HK-2 (cell line): ENCODE data around the gene SCG3.
A peak's percentile ranks its signal among the peaks of the same experiment; 100 is the strongest.
"Not testable (repeated sequence)": the region's sequence is repeated elsewhere in the genome, so short reads cannot be mapped to it uniquely, and the experiment has no call there.

Experiments used
- DNase-seq: peaks from one replicate; pipeline ENCODE4 v3.0.0-alpha.2; 2018; ENCODE audit not compliant: unreplicated experiment

Gene SCG3

GRCh38 chr15:51681303-51681963 is at the start of gene SCG3:
Gene SCG3, plus strand, starts transcription at chr15:51681503. Its CDS starts 253 bp downstream, at chr15:51681756.
- peak; percentile 60 for DNase-seq

DNA sequence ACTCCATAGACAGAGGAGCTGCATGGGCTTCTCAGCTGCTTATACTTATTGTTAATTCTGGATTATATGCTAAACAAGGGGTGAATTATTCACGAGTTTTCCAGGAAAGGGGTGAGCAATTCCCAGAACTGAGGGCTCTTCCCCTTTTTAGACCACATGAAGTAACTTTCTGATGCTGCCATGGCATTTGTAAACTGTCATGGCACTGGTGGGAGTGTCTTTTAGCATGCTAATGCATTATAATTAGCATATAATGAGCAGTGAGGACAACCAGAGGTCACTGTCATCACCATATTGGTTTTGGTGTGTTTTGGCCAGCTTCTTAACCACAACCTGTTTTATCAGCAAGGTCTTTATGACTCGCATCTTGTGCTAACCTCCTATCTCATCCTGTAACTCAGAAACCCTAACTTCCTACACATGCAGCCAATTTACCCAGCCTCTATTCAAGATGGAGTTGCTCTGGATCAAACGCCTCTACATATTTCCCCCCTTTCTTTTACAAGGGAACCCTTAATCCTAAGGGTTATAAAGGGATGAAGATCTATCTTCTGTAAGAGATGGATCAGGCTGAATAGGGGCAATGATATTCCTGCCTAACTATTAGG is 46.6 kb upstream of the SCG3 start:
- DNase-seq: no peak

DNA sequence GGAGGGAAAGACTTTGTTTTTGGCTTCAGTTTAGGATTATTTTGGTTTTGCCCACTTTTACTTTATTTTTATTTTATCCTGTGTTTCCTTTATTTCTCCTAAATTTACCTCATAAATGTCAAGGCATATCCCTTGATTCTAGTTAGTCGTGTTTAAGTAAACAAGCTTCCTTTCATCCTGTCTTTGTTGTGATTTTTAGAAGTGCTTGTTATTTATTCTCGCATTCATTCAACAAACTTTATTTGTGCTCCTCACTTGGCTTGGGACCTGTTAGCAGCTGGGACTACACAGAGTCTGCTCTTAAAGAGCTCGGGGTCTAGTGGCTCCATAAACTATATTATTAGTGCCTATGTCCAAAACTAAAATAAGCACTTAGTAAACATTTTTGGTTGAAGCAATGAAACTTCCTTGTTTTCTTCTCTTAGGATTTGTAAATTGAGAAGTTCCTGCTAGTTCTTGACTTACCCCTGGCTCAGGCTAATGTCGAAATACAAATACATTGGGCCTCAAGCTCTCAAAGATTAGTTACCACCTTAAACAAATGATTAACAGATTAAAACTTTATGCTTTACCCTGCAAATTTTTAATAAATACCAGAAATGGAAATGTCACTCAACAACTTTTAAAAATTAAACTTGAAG is 39.7 kb upstream of the SCG3 start:
- no peak for DNase-seq

DNA sequence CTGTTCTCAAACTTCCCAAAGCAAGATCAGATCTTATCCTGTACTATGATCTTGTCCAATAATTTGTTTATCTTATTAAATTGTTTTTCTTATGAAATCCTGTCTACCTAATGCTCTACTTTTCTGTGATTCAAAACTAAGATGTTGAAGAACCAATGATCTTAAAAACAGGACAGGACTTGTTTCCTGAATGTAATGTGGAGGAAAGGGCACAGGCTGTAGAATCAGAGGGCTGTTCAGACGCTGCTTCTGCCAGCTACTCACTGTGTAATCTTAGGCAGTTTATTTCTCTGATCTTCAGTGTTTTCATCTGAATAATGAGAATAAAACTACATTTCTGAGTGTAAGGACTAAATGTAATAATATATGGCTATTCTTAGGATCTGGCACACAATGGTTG is 38.6 kb upstream of the SCG3 start:
- no peak for DNase-seq

DNA sequence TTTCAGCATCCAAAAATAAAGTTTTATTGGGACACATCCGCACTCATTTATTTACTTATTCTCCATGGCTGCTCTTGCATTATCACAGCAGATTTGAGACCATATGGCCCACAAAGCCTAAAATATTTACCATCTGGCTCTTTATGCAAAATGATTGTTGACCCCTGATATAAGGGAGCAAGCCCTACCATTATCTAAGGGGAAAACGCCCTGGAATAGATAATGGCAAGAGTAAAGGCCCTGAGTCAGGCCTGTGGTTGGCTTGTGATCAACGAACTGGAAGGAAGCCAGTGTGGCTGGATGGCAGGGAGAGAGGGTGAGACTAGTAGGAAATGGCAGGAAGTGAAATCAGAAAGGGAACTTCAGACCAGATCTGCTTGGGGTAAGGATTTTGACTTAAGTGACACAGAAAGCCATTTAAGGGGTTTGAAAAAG is 34.2 kb upstream of the SCG3 start:
- DNase-seq: peak; percentile 44

GRCh38 chr15:51648101-51648500 is 33.2 kb upstream of the SCG3 start:
- DNase-seq: not testable (repeated sequence)

DNA sequence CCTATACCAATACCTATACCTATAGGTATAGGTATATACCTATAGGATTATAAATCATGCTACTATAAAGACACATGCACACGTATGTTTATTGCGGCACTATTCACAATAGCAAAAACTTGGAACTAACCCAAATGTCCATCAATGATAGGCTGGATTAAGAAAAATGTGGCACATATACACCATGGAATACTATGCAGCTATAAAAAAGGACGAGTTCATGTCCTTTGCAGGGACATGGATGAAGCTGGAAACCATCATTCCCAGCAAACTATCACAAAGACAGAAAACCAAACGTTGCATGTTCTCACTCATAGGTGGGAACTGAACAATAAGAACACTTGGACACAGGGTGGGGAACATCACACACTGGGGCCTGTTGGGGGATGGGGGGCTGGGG is 32.7 kb upstream of the SCG3 start:
- not testable (repeated sequence) for DNase-seq

GRCh38 chr15:51649659-51650521 is 31.4 kb upstream of the SCG3 start:
- peak; percentile 1 for DNase-seq

DNA sequence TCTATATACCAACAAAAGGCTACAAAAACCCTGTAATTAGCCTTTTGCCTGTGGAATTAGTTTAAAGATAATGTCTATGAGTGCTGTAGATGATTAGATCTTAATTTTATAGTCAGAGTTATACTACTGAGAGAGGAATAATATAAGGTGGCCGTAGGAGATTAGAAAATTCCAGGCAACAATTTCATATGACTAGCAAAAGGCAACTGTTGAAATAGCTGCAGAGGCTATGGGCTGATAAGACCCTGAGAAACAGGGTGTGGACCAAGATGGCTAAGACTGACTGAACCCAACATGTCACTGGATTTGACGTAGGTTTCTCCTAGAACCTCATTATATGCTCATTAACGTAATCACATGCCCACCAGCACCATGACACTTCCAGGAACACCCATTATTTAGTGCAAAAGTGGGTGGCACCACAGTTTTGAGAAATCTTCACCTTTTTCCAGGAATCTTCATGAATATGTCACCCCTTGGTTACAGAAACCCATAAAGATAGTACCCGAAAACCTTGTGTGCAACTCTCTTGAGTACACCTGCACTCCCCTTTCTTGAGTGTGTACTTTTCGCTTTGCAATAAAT is 29.1 kb upstream of the SCG3 start:
- no peak for DNase-seq

GRCh38 chr15:51655401-51656057 is 25.8 kb upstream of the SCG3 start:
- not testable (repeated sequence) for DNase-seq

DNA sequence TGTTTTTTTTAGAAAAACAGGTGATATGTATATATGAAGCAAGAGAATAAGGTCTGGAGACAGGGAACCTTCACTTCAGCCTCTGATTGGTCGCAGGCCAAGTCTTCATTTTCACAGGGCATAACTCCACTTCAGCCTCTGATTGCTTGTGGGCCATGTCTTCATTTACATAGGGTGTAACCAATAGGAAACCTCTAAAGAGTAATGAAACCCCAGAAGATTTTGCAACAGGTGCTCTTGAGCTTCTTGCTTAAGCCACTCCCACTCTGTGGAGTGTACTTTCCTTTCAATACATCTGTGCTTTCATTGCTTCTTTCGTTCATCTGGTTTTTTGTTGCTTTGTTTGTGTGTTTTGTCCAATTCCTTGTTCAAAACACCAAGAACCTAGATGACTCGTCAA is 22.6 kb upstream of the SCG3 start:
- DNase-seq: no peak

DNA sequence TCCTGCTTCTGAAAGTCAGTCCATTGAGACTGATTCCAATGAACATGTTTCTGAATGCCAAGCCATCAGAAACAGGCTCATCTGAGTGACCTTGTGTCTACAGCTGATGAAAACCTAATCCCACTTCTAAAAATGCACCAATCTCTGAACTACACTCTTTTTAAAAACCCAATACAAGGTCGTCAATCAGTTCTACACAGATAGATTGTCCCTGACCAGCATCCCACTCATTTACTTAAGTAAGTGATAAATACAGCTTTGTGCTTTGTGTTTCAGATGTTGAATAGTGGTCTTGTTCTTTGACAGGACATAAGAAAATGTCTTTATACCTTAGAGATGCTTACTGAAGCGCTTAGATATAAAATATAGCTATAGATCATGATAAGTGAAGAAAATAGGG is 20.2 kb upstream of the SCG3 start:
- no peak for DNase-seq

DNA sequence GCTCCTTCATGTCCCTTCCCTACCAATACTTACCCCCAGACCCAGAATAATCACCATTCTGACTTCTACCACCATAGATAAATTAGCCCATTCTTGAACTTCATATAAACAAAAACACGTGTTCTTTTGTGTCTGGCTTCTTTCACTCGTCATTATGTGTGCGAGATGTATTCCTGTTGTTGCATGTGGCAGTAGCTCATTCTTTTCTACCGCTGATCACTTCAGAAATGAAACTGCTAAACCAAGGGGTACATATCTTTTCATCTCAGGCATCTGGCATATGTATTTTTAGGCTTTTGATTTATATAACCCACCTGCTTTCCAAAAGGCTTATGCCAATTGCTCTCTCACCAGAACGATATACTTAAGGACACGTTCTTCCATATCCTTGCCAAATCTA is 13.8 kb upstream of the SCG3 start:
- DNase-seq: no peak

GRCh38 chr15:51668446-51668845 is 12.9 kb upstream of the SCG3 start:
- DNase-seq: no peak

DNA sequence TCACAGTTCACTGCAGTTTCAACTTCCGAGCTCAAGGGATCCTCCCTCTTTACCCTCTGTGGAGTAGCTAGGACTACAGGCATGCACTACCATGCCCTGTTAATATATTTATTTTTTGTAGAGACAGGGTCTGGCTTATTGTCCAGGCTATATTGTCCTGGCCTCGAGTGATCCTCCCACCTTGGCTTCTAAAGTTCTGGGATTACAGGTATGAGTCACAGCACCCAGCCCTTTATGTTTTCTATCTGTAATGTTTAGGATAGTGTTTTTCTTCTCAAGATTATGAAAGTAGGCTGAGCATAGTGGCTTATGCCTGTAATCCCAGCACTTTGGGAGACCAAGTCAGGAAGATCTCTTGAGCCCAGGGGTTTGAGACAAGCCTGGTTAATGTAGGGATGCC is 11.9 kb upstream of the SCG3 start:
- no peak for DNase-seq

- DNase-seq: no peak
These were observed 9.1 kb upstream of the SCG3 start for GRCh38 chr15:51672155-51672687.

DNA sequence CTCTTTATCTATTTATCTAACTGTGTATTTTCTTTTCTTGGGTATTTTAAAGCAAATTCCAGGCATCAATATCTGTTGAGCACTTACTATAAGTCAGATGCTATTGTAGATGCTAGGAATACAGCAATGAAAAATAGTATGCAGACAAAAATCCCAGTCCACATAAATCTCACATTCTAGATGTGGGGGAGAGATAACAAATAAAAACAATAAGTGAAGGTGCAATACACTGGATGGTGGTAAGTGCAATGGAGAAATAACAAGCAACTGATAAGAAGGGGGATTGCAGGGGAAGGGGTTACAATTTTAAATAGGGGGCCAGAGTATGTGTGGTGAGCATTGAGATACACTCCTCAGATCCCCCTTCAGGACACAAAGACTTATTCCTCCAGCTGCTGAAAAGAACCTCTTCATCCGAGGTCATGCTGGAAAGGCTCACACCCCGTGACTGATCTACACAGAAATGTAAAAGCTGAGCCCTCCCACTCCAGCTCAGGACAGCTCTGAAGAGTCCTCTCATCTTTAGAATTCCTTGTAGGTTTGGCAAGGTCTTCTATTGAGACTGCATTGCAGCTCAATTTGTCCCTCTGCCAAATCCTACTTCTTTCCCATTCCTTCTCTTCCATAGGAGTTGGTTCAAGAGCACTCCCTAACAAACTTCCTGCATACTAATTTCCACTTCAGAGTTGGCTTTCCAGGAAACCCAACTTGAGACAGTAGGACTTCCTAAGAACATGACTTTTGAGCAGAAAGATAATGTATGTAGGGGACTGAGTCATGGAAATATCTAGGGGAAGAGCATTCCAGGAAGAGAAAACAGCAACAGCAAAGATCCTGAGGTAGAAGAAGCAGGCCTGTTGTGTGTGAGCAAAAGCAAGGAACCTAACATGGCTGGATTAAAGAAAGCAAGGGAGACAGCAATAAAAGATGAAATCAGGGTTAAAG is 8.1 kb upstream of the SCG3 start:
- no peak for DNase-seq

DNA sequence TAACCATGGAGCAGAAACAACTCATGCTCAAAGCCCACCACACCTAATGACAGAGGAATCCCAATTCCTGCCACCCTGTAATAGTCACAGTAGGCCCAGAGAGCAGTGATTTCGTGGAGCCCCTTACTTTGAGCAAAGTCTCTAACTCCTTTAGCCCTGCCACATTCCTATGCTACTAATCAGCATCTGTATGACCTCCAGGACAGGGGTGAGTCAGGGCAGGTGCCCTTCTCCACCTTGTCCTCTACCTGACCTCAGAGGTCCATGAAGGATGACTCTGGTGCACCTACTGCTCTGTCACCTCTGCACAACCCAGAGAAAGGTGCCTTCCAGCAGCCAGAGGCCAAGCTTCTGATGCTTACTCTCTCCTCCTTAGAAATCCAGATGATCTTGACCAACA is 6.1 kb upstream of the SCG3 start:
- DNase-seq: no peak

DNA sequence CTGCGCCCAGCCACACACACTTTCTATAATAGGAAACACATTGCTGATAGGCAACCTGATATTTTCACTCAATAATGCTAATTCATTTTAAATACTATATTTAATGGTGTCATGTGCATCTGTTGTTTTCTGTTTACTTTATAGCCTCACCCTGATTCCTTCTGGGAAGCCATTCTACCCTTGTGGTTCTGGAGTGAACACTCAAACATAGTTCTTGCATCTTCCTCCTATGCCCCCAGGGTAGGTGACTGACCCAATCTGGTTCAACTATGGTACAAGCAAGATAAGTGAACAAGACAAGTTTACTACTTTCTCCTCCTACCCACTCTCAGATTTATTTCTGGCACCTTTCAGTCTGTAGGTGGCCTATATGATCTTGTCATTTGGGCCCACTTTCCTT is 4.3 kb upstream of the SCG3 start:
- DNase-seq: no peak

GRCh38 chr15:51677452-51677851 is 3.9 kb upstream of the SCG3 start:
- no peak for DNase-seq
